GM23338 (cell line): ENCODE data around the gene IMPDH1. TPM values are rescaled to one million over a fixed set of nuclear protein-coding genes. Genes with fewer than 3 reads are reported as not detected.

Experiments
- ATAC-seq: fragments of 200-7000 bp; cut with Tn5 transposase; 3 replicates; pipeline ENCODE4 v1.9.1; 2020
- DNase-seq: peaks from one replicate; pipeline ENCODE4 v3.0.0-alpha.2; 2015; ENCODE audit warnings: low spot score
- H2AFZ ChIP-seq: fragments of 200-600 bp; sonication (generic); 2 replicates; pipeline ENCODE4 v1.8.0; 2016; ENCODE audit warnings: antibody characterized with exemption, mild to moderate bottlenecking, moderate library complexity
- H3F3A ChIP-seq: fragments of 200-600 bp; sonication (generic); replicated peaks from 2 replicates; pipeline ENCODE4 v1.8.0; 2017; ENCODE audit warnings: antibody characterized with exemption, mixed run types, low read depth
- H3K27ac ChIP-seq: fragments of 200-600 bp; sonication (generic); 2 replicates; pipeline ENCODE4 v1.6.1; 2016; ENCODE audit warnings: low read depth
- H3K27me3 ChIP-seq: fragments of 200-600 bp; sonication (generic); 2 replicates; pipeline ENCODE4 v1.8.0; 2016; ENCODE audit warnings: mild to moderate bottlenecking, mixed run types, moderate library complexity; ENCODE audit not compliant: insufficient read depth
- H3K36me3 ChIP-seq: fragments of 200-600 bp; sonication (generic); 2 replicates; pipeline ENCODE4 v1.8.0; 2016; ENCODE audit warnings: mild to moderate bottlenecking; ENCODE audit not compliant: insufficient read depth
- H3K4me1 ChIP-seq: fragments of 200-600 bp; sonication (generic); 2 replicates; pipeline ENCODE4 v1.8.0; 2016; ENCODE audit warnings: mild to moderate bottlenecking, moderate library complexity; ENCODE audit not compliant: insufficient read depth
- H3K4me2 ChIP-seq: fragments of 200-600 bp; sonication (generic); 2 replicates; pipeline ENCODE4 v1.7.1; 2017; ENCODE audit warnings: mixed run types
- H3K4me3 ChIP-seq: fragments of 200-600 bp; sonication (generic); 2 replicates; pipeline ENCODE4 v1.6.1; 2016; ENCODE audit warnings: mixed run types
- H3K79me2 ChIP-seq: fragments of 200-600 bp; sonication (generic); replicated peaks from 2 replicates; pipeline ENCODE4 v1.8.0; 2017; ENCODE audit warnings: mild to moderate bottlenecking; ENCODE audit not compliant: insufficient read depth
- H3K9me2 ChIP-seq: fragments of 200-600 bp; sonication (generic); 2 replicates; pipeline ENCODE4 v1.8.0; 2017; ENCODE audit not compliant: insufficient read depth
- H4K20me1 ChIP-seq: fragments of 200-600 bp; sonication (generic); replicated peaks from 2 replicates; pipeline ENCODE4 v1.8.0; 2017; ENCODE audit warnings: mild to moderate bottlenecking; ENCODE audit not compliant: insufficient read depth
- H3K27ac Mint-ChIP-seq: 2 replicates; pipeline ENCODE4 v1.8.0; 2020; ENCODE audit warnings: inconsistent platforms, mild to moderate bottlenecking, moderate library complexity, mixed read lengths
- H3K27me3 Mint-ChIP-seq: 3 replicates; pipeline ENCODE4 v1.8.0; 2022; ENCODE audit warnings: low read depth, mild to moderate bottlenecking, moderate library complexity, mixed read lengths, inconsistent platforms; ENCODE audit not compliant: insufficient read depth, poor library complexity
- H3K36me3 Mint-ChIP-seq: 3 replicates; pipeline ENCODE4 v1.8.0; 2021; ENCODE audit warnings: low read depth, mild to moderate bottlenecking, inconsistent platforms, moderate library complexity, mixed read lengths
- H3K4me1 Mint-ChIP-seq: 3 replicates; pipeline ENCODE4 v1.8.0; 2020; ENCODE audit warnings: mild to moderate bottlenecking, inconsistent platforms, mixed read lengths
- H3K4me3 Mint-ChIP-seq: 3 replicates; pipeline ENCODE4 v1.8.0; 2021; ENCODE audit warnings: moderate library complexity, mild to moderate bottlenecking, inconsistent platforms, mixed read lengths
- H3K9me3 Mint-ChIP-seq: 3 replicates; pipeline ENCODE4 v1.8.0; 2020; ENCODE audit warnings: moderate library complexity, mild to moderate bottlenecking, inconsistent platforms, mixed read lengths
- CREB1 ChIP-seq: fragments of 250-450 bp; sonication (Bioruptor Pico); IDR thresholded peaks from 2 replicates; pipeline ENCODE4 v1.5.0; 2020; ENCODE audit warnings: low read depth, mild to moderate bottlenecking, moderate library complexity
- CTCF ChIP-seq, 2 experiments: fragments of 200-600 bp in 1 of 2; sonication (generic) in 1 of 2; conservative IDR thresholded peaks; 2 replicates each; pipeline versions ENCODE4 v1.5.1 to v1.6.1; 2016 to 2017; ENCODE audit warnings: antibody characterized with exemption in 2 of 2, low read depth in 2 of 2, mild to moderate bottlenecking in 2 of 2, moderate library complexity in 1 of 2
- ETS1 ChIP-seq: IDR thresholded peaks from 2 replicates; pipeline ENCODE4 v1.6.1; 2016; ENCODE audit warnings: antibody characterized with exemption
- EZH2phosphoT487 ChIP-seq: fragments of 200-600 bp; sonication (generic); IDR thresholded peaks from one replicate; pipeline ENCODE4 v1.8.1; 2018; ENCODE audit warnings: antibody characterized with exemption; ENCODE audit not compliant: unreplicated experiment
- JUNB ChIP-seq: IDR thresholded peaks from one replicate; pipeline ENCODE4 v1.6.1; 2016; ENCODE audit warnings: antibody characterized with exemption; ENCODE audit not compliant: unreplicated experiment
- REST ChIP-seq: IDR thresholded peaks from one replicate; pipeline ENCODE4 v1.6.1; 2018; ENCODE audit warnings: antibody characterized with exemption; ENCODE audit not compliant: unreplicated experiment
- STAT1 ChIP-seq: IDR thresholded peaks from one replicate; pipeline ENCODE4 v1.6.1; 2016; ENCODE audit warnings: antibody characterized with exemption; ENCODE audit not compliant: unreplicated experiment
- ZNF114 ChIP-seq: fragments of 250-450 bp; sonication (Bioruptor Pico); IDR thresholded peaks from 2 replicates; pipeline ENCODE4 v1.5.0; 2020; ENCODE audit warnings: mild to moderate bottlenecking, moderate library complexity
- ZNF331 ChIP-seq: fragments of 250-450 bp; sonication (Bioruptor Pico); IDR thresholded peaks from 2 replicates; pipeline ENCODE4 v1.5.0; 2020; ENCODE audit warnings: low read depth, mild to moderate bottlenecking, moderate library complexity
- polyA plus RNA-seq: library from polyadenylated mRNA; unstranded; fragments of >200 nt; fragmentation: Nextera tagmentation; extraction: Ambion mirVana; gene quantifications from 2 replicates; pipeline ENCODE4 v1.2.1, GENCODE V29; 2016
- total RNA-seq: library from RNA; depleted of rRNA; stranded (reverse); fragments of >200 nt; shearing (Covaris generic); gene quantifications from 2 replicates; pipeline ENCODE4 v1.2.3, GENCODE V29; 2014
- TF ChIP-seq, protein P1 (sequence below): fragments of 250-450 bp; sonication (Bioruptor Pico); IDR thresholded peaks from 2 replicates; pipeline ENCODE4 v1.5.0; 2020; ENCODE audit warnings: mild to moderate bottlenecking, moderate library complexity

The IMPDH1 gene
- total and polyA plus RNA-seq, 2 experiments from 2014 or later, result 16.4 to 48.3 TPM

DNA sequence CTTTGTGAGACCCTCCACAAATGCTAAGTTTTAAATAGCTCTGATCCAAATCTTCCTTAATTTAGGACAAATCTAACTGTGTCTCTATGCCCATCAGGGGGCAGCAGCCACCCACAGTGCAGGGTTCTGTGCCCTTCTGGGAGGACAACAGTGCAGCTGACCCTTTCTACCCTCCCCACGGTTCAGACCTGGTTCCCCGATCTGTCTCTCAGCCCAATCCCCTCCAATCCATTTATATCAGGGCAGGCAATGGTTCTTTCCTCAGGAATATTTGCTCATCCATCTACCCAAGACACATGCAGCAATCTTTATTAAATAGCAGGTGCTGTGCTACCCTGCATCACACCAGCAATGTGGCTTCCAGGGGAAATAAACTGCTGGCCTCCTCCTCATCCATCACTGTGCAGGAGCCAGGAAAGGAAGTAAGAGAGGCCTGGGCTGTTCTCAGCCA, 62.1 kb downstream of the IMPDH1 start (continued):
- TF ChIP-seq CTCF (conservative IDR thresholded peaks at IDR 0.05; ENCODE audit: low read depth in 2 of 2), result peak; percentile 71 to 91
- no peak for TF ChIP-seq CREB1 (CRISPR knock-in tag)
- no peak for TF ChIP-seq STAT1
- TF ChIP-seq ZNF114, result no peak
- no peak for TF ChIP-seq JUNB
- TF ChIP-seq REST, result no peak
- TF ChIP-seq EZH2phosphoT487, result no peak
- no peak for TF ChIP-seq ZNF331 (CRISPR knock-in tag)

DNA sequence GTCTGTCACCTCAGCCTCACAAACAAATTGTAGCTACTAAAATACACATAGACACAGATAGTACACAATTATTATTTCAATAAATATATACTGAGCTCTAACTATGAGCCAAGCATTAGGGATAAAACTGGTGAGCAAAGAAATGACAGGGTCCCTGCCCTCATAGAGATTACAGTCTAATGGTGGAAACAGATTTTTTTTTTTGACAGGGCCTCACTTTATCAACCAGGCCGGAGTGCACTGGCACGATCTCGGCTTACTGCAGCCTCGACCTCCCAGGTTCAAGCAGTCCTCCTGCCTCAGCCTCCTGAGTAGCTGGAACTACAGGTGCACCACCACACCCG, 65.4 kb downstream of the IMPDH1 start:
- peaks cover 9% of the 10 kb centered on the region for H3K4me1 Mint-ChIP-seq
- peaks cover 22% of the 10 kb centered on the region for H3K27me3 ChIP-seq
- H3K4me1 ChIP-seq, result peaks cover 11% of the 10 kb centered on the region
- H3K36me3 Mint-ChIP-seq, result peaks cover 3% of the 10 kb centered on the region; the same call in 2 of the 3 replicates
- H3K36me3 ChIP-seq, result no peaks in the 10 kb centered on the region
- H4K20me1 ChIP-seq, result peaks cover 22% of the 10 kb centered on the region
- H3K27ac Mint-ChIP-seq, result no peak overlapping the region
- H2AFZ ChIP-seq, result peak overlapping the region; percentile 98
- H3K4me3 ChIP-seq, result no peak overlapping the region
- H3K9me3 Mint-ChIP-seq, result no peaks in the 10 kb centered on the region
- ATAC-seq (no peak), DNase-seq (no peak)
- no peaks in the 10 kb centered on the region for H3F3A ChIP-seq
- peak overlapping the region; percentile 96; the same call in 1 of the 3 replicates for H3K4me3 Mint-ChIP-seq
- H3K4me2 ChIP-seq, result no peak overlapping the region
- no peaks in the 10 kb centered on the region for H3K9me2 ChIP-seq
- H3K27ac ChIP-seq, result no peak overlapping the region
- peaks cover 11% of the 10 kb centered on the region for H3K27me3 Mint-ChIP-seq
- H3K79me2 ChIP-seq, result peaks cover 37% of the 10 kb centered on the region
- TF ChIP-seq ETS1, result no peak
- TF ChIP-seq CREB1 (CRISPR knock-in tag), result no peak
- TF ChIP-seq CTCF (conservative IDR thresholded peaks at IDR 0.05; ENCODE audit: low read depth in 2 of 2), result no peak
- TF ChIP-seq, protein P1, sequence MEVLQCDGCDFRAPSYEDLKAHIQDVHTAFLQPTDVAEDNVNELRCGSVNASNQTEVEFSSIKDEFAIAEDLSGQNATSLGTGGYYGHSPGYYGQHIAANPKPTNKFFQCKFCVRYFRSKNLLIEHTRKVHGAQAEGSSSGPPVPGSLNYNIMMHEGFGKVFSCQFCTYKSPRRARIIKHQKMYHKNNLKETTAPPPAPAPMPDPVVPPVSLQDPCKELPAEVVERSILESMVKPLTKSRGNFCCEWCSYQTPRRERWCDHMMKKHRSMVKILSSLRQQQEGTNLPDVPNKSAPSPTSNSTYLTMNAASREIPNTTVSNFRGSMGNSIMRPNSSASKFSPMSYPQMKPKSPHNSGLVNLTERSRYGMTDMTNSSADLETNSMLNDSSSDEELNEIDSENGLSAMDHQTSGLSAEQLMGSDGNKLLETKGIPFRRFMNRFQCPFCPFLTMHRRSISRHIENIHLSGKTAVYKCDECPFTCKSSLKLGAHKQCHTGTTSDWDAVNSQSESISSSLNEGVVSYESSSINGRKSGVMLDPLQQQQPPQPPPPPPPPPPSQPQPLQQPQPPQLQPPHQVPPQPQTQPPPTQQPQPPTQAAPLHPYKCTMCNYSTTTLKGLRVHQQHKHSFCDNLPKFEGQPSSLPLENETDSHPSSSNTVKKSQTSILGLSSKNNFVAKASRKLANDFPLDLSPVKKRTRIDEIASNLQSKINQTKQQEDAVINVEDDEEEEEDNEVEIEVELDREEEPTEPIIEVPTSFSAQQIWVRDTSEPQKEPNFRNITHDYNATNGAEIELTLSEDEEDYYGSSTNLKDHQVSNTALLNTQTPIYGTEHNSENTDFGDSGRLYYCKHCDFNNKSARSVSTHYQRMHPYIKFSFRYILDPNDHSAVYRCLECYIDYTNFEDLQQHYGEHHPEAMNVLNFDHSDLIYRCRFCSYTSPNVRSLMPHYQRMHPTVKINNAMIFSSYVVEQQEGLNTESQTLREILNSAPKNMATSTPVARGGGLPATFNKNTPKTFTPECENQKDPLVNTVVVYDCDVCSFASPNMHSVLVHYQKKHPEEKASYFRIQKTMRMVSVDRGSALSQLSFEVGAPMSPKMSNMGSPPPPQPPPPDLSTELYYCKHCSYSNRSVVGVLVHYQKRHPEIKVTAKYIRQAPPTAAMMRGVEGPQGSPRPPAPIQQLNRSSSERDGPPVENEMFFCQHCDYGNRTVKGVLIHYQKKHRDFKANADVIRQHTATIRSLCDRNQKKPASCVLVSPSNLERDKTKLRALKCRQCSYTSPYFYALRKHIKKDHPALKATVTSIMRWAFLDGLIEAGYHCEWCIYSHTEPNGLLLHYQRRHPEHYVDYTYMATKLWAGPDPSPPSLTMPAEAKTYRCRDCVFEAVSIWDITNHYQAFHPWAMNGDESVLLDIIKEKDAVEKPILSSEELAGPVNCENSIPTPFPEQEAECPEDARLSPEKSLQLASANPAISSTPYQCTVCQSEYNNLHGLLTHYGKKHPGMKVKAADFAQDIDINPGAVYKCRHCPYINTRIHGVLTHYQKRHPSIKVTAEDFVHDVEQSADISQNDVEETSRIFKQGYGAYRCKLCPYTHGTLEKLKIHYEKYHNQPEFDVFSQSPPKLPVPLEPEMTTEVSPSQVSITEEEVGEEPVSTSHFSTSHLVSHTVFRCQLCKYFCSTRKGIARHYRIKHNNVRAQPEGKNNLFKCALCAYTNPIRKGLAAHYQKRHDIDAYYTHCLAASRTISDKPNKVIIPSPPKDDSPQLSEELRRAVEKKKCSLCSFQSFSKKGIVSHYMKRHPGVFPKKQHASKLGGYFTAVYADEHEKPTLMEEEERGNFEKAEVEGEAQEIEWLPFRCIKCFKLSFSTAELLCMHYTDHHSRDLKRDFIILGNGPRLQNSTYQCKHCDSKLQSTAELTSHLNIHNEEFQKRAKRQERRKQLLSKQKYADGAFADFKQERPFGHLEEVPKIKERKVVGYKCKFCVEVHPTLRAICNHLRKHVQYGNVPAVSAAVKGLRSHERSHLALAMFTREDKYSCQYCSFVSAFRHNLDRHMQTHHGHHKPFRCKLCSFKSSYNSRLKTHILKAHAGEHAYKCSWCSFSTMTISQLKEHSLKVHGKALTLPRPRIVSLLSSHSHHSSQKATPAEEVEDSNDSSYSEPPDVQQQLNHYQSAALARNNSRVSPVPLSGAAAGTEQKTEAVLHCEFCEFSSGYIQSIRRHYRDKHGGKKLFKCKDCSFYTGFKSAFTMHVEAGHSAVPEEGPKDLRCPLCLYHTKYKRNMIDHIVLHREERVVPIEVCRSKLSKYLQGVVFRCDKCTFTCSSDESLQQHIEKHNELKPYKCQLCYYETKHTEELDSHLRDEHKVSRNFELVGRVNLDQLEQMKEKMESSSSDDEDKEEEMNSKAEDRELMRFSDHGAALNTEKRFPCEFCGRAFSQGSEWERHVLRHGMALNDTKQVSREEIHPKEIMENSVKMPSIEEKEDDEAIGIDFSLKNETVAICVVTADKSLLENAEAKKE, result no peak
- no peak for TF ChIP-seq ZNF331 (CRISPR knock-in tag)
- no peak for TF ChIP-seq EZH2phosphoT487
